SIG-M5 (cell line): ENCODE measurements around the gene NBEAL1.
"Not testable (repeated sequence)": the region's sequence is repeated elsewhere in the genome, so short reads cannot be mapped to it uniquely, and the experiment has no call there.

Experiments used
- DNase-seq: peaks from one replicate; lab custom pipeline; 2025; lab: John Stamatoyannopoulos, UW

Gene NBEAL1

GRCh38 chr2:203112342-203112741 lies 97.7 kb downstream of the NBEAL1 start:
- no peak for DNase-seq

GRCh38 chr2:203115201-203115700 lies 100.6 kb downstream of the NBEAL1 start:
- not testable (repeated sequence) for DNase-seq

GRCh38 chr2:203122317-203122986 lies 107.8 kb downstream of the NBEAL1 start:
- no peak for DNase-seq

- DNase-seq, result no peak
Measured at GRCh38 chr2:203126996-203127395, 112.3 kb downstream of the NBEAL1 start.

- DNase-seq, result no peak
Measured at GRCh38 chr2:203135105-203135504, 120.4 kb downstream of the NBEAL1 start.

GRCh38 chr2:203143391-203143790 lies 128.7 kb downstream of the NBEAL1 start:
- DNase-seq, result no peak

GRCh38 chr2:203149194-203149593 lies 134.5 kb downstream of the NBEAL1 start:
- no peak for DNase-seq

- no peak for DNase-seq
Measured at GRCh38 chr2:203155406-203155805, 140.7 kb downstream of the NBEAL1 start.

- DNase-seq, result not testable (repeated sequence)
Measured at GRCh38 chr2:203162722-203163121, 148.0 kb downstream of the NBEAL1 start.

GRCh38 chr2:203164311-203164935 lies 149.7 kb downstream of the NBEAL1 start:
- no peak for DNase-seq

GRCh38 chr2:203167751-203168150 lies 153.1 kb downstream of the NBEAL1 start:
- DNase-seq, result no peak

GRCh38 chr2:203170502-203170901 lies 155.8 kb downstream of the NBEAL1 start:
- no peak for DNase-seq

- DNase-seq, result no peak
Measured at GRCh38 chr2:203175371-203175770, 160.7 kb downstream of the NBEAL1 start.

GRCh38 chr2:203177361-203177760 lies 162.7 kb downstream of the NBEAL1 start:
- no peak for DNase-seq

GRCh38 chr2:203185864-203186263 lies 171.2 kb downstream of the NBEAL1 start:
- no peak for DNase-seq

- not testable (repeated sequence) for DNase-seq
Measured at GRCh38 chr2:203190547-203190946, 175.9 kb downstream of the NBEAL1 start.

- DNase-seq, result not testable (repeated sequence)
Measured at GRCh38 chr2:203191026-203191425, 176.4 kb downstream of the NBEAL1 start.

GRCh38 chr2:203191961-203192360 lies 177.3 kb downstream of the NBEAL1 start:
- DNase-seq, result no peak

- no peak for DNase-seq
Measured at GRCh38 chr2:203195331-203196036, 180.8 kb downstream of the NBEAL1 start.

- DNase-seq, result no peak
Measured at GRCh38 chr2:203200866-203201265, 186.2 kb downstream of the NBEAL1 start.

GRCh38 chr2:203201426-203201825 lies 186.8 kb downstream of the NBEAL1 start:
- DNase-seq, result no peak

GRCh38 chr2:203209538-203209937 lies 194.9 kb downstream of the NBEAL1 start:
- DNase-seq, result no peak
